K562 (cell line): Measurements from ENCODE around the gene ELOVL1. TPM values are rescaled to one million over a fixed set of nuclear protein-coding genes. Genes with fewer than 3 reads are reported as not detected.

Source experiments
- BHLHE40 ChIP-seq: IDR thresholded peaks from 2 replicates; pipeline ENCODE4 v1.6.1; 2011; ENCODE audit warnings: low read length, improper control_type of control experiment
- EP300 ChIP-seq: IDR thresholded peaks from 2 replicates; pipeline ENCODE4 v1.6.1; 2012; ENCODE audit warnings: low read length, improper control_type of control experiment
- GATAD2B ChIP-seq: fragments of 450-650 bp; IDR thresholded peaks from 2 replicates; pipeline ENCODE4 v1.6.1; 2017; ENCODE audit warnings: mild to moderate bottlenecking, borderline replicate concordance
- GTF2A2 ChIP-seq: IDR thresholded peaks from 2 replicates; pipeline ENCODE4 v1.6.1; 2016; ENCODE audit warnings: mild to moderate bottlenecking, missing genetic modification characterization, missing compliant biosample characterization
- JUN ChIP-seq, 2 experiments: sonication (generic) in 1 of 2; formaldehyde crosslinking in 1 of 2; IDR thresholded peaks; 2 replicates each; pipeline versions ENCODE4 v1.6.1 to v1.8.0; 2012 to 2022; ENCODE audit warnings: borderline replicate concordance in 2 of 2, mild to moderate bottlenecking in 2 of 2, improper control_type of control experiment in 1 of 2, low read depth in 1 of 2, low read length in 1 of 2, missing genetic modification reagents in 1 of 2
- KLF16 ChIP-seq: IDR thresholded peaks from 2 replicates; pipeline ENCODE4 v1.6.1; 2016; ENCODE audit warnings: antibody characterized with exemption
- MCM2 ChIP-seq: fragments of 450-650 bp; IDR thresholded peaks from 2 replicates; pipeline ENCODE4 v1.6.1; 2017; ENCODE audit warnings: low read depth, mild to moderate bottlenecking
- MLLT1 ChIP-seq, 2 experiments: fragments of 450-650 bp; IDR thresholded peaks; 2 replicates each; pipeline ENCODE4 v1.6.1; 2016
- NFXL1 ChIP-seq: fragments of 450-650 bp; formaldehyde crosslinking; IDR thresholded peaks from 2 replicates; pipeline ENCODE4 v1.4.0; 2021; ENCODE audit warnings: mild to moderate bottlenecking
- PHF20 ChIP-seq: fragments of 450-650 bp; IDR thresholded peaks from 2 replicates; pipeline ENCODE4 v1.6.1; 2018; ENCODE audit not compliant: partially characterized antibody
- RBM17 ChIP-seq: fragments of 200-400 bp; formaldehyde crosslinking; IDR thresholded peaks from 2 replicates; pipeline ENCODE4 v1.6.1; 2017; ENCODE audit warnings: low read depth, mild to moderate bottlenecking, low read length, borderline replicate concordance
- RBM34 ChIP-seq: fragments of 200-400 bp; formaldehyde crosslinking; IDR thresholded peaks from 2 replicates; pipeline ENCODE4 v1.6.1; 2018; ENCODE audit warnings: low read length, borderline replicate concordance; ENCODE audit not compliant: insufficient read depth
- RFX5 ChIP-seq: IDR thresholded peaks from 2 replicates; pipeline ENCODE4 v1.6.1; 2011; ENCODE audit warnings: low read depth, mild to moderate bottlenecking, improper control_type of control experiment, low read length
- SAFB ChIP-seq: fragments of 200-400 bp; formaldehyde crosslinking; IDR thresholded peaks from 2 replicates; pipeline ENCODE4 v1.6.1; 2017; ENCODE audit warnings: low read depth, low read length, borderline replicate concordance
- STAT5B ChIP-seq: fragments of 250-450 bp; sonication (Bioruptor Pico); IDR thresholded peaks from 2 replicates; pipeline ENCODE4 v1.8.0; 2021; ENCODE audit warnings: mild to moderate bottlenecking, inconsistent platforms
- TEAD1 ChIP-seq, 2 experiments: fragments of 450-650 bp in 1 of 2; sonication (generic) in 1 of 2; formaldehyde crosslinking; IDR thresholded peaks; 2 replicates each; pipeline versions ENCODE4 v1.4.0 to v1.8.0; 2020 to 2022; ENCODE audit warnings: mild to moderate bottlenecking in 2 of 2, missing genetic modification reagents in 1 of 2
- TFAM ChIP-seq: fragments of 250-450 bp; sonication (Bioruptor Pico); conservative IDR thresholded peaks from 2 replicates; pipeline ENCODE4 v1.5.0; 2021; ENCODE audit warnings: mild to moderate bottlenecking, moderate library complexity
- TRIM24 ChIP-seq, 2 experiments: fragments of 450-650 bp; IDR thresholded peaks; 2 replicates each; pipeline ENCODE4 v1.6.1; 2016
- ZNF239 ChIP-seq: fragments of 250-450 bp; sonication (Bioruptor Pico); IDR thresholded peaks from 2 replicates; pipeline ENCODE4 v1.4.0; 2020; ENCODE audit warnings: mild to moderate bottlenecking
- ZNF311 ChIP-seq: fragments of 250-450 bp; sonication (Bioruptor Pico); IDR thresholded peaks from 2 replicates; pipeline ENCODE4 v1.4.0; 2020; ENCODE audit warnings: mild to moderate bottlenecking, moderate library complexity
- ZNF75A ChIP-seq: fragments of 450-650 bp; formaldehyde crosslinking; IDR thresholded peaks from 2 replicates; pipeline ENCODE4 v1.4.0; 2020; ENCODE audit warnings: mild to moderate bottlenecking
- ZNF780A ChIP-seq: fragments of 250-450 bp; sonication (Bioruptor Pico); IDR thresholded peaks from 2 replicates; pipeline ENCODE4 v1.5.0; 2021; ENCODE audit warnings: mild to moderate bottlenecking
- polyA plus RNA-seq, 8 experiments: library from polyadenylated mRNA; depleted of rRNA in 4 of 8; stranded (reverse) in 5 of 8; unstranded in 3 of 8; fragments of >200 nt; fragmentation: Nextera tagmentation in 2 of 8; fragmentation: Illumina TruSeq in 1 of 8; extraction: Ambion mirVana in 2 of 8; extraction: Trizol in 1 of 8; gene quantifications; 2 replicates each; pipeline versions ENCODE4 v1.2.1 to v1.2.3, GENCODE V29; 2011 to 2014; ENCODE audit warnings: inconsistent platforms in 1 of 8, missing spikeins in 1 of 8
- total RNA-seq, 7 experiments: library from RNA; depleted of rRNA in 6 of 7; stranded (reverse); fragments of >200 nt in 6 of 7; fragmentation: Illumina TruSeq in 2 of 7; extraction: Trizol in 2 of 7; gene quantifications; 2 replicates each; pipeline versions ENCODE4 v1.2.1 to v1.2.3, GENCODE V29; 2011 to 2021; ENCODE audit warnings: low replicate concordance in 1 of 7
- TF ChIP-seq, protein P1 (sequence below): fragments of 250-450 bp; sonication (Bioruptor Pico); IDR thresholded peaks from 2 replicates; pipeline ENCODE4 v1.4.0; 2020; ENCODE audit warnings: mild to moderate bottlenecking, moderate library complexity
- TF ChIP-seq, protein P2 (sequence below): fragments of 250-450 bp; sonication (Bioruptor Pico); IDR thresholded peaks from 2 replicates; pipeline ENCODE4 v1.4.0; 2020; ENCODE audit warnings: mild to moderate bottlenecking, moderate library complexity

ELOVL1 gene
- total and polyA plus RNA-seq, 9 of the 15 experiments (the other 6 are each of a cell fraction or from before 2014, with no cell fraction given) = 51.0 to 157 (median 70.3) TPM

DNA sequence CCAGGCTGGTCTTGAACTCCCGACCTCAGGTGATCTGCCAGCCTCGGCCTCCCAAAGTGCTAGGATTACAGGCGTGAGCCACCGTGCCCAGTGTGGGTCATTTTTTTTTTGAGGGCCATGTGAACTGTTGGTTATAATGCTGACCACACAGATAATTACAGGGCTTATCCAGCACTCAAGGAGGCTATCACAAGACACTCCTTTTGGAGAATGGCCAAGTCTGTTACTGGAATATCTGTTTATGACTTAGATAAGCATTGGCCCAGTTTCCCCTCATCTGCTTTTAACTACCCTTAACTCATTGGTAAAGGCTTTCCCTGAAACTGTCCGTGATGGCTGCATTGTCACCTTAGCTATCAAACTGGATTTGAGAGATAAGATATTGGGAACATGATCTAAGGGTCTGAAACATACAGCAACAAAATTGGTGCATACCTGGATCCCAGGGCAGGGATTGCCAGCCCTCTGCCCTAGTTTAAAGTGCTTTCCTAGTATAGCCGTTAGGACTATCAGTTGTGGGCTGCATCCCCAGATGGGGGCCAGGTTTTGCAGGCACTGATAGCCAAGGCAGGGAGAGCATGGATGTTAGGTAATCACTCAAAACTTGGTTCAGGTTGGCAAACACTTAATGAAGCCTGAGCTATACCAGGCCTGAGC is 37.5 kb upstream of the ELOVL1 start (continued):
- TF ChIP-seq, protein P1, sequence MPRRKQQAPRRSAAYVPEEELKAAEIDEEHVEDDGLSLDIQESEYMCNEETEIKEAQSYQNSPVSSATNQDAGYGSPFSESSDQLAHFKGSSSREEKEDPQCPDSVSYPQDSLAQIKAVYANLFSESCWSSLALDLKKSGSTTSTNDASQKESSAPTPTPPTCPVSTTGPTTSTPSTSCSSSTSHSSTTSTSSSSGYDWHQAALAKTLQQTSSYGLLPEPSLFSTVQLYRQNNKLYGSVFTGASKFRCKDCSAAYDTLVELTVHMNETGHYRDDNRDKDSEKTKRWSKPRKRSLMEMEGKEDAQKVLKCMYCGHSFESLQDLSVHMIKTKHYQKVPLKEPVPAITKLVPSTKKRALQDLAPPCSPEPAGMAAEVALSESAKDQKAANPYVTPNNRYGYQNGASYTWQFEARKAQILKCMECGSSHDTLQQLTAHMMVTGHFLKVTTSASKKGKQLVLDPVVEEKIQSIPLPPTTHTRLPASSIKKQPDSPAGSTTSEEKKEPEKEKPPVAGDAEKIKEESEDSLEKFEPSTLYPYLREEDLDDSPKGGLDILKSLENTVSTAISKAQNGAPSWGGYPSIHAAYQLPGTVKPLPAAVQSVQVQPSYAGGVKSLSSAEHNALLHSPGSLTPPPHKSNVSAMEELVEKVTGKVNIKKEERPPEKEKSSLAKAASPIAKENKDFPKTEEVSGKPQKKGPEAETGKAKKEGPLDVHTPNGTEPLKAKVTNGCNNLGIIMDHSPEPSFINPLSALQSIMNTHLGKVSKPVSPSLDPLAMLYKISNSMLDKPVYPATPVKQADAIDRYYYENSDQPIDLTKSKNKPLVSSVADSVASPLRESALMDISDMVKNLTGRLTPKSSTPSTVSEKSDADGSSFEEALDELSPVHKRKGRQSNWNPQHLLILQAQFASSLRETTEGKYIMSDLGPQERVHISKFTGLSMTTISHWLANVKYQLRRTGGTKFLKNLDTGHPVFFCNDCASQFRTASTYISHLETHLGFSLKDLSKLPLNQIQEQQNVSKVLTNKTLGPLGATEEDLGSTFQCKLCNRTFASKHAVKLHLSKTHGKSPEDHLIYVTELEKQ (CRISPR knock-in tag) = no peak
- TF ChIP-seq TEAD1 (CRISPR knock-in tag; IDR thresholded peaks at IDR 0.05) = peak in 1 of 2 experiments; percentile 38; a peak in 2 of 4 replicates
- TF ChIP-seq RFX5 = no peak
- no peak for TF ChIP-seq ZNF75A (CRISPR knock-in tag)
- TF ChIP-seq GATAD2B = peak; percentile 61; the same call in 1 of the 2 replicates
- no peak for TF ChIP-seq RBM17
- no peak for TF ChIP-seq PHF20
- peak in 1 of 2 experiments; percentile 77; a peak in 1 of 4 replicates for TF ChIP-seq TRIM24 (IDR thresholded peaks at IDR 0.05)
- TF ChIP-seq ZNF239 = no peak
- TF ChIP-seq TFAM (CRISPR knock-in tag) = no peak
- peak; percentile 90 for TF ChIP-seq EP300
- TF ChIP-seq NFXL1 (CRISPR knock-in tag) = no peak
- TF ChIP-seq GTF2A2 (tag) = no peak
- TF ChIP-seq KLF16 = peak; percentile 85
- no peak for TF ChIP-seq ZNF311 (CRISPR knock-in tag)
- no peak for TF ChIP-seq SAFB
- no peak; the same call in 1 of the 2 replicates for TF ChIP-seq JUN (IDR thresholded peaks at IDR 0.05; ENCODE audit: borderline replicate concordance, low read depth, low read length)
- no peak for TF ChIP-seq JUN (CRISPR knock-in tag; IDR thresholded peaks at IDR 0.05; ENCODE audit: borderline replicate concordance)
- no peak for TF ChIP-seq ZNF780A (CRISPR knock-in tag)
- TF ChIP-seq, protein P2, sequence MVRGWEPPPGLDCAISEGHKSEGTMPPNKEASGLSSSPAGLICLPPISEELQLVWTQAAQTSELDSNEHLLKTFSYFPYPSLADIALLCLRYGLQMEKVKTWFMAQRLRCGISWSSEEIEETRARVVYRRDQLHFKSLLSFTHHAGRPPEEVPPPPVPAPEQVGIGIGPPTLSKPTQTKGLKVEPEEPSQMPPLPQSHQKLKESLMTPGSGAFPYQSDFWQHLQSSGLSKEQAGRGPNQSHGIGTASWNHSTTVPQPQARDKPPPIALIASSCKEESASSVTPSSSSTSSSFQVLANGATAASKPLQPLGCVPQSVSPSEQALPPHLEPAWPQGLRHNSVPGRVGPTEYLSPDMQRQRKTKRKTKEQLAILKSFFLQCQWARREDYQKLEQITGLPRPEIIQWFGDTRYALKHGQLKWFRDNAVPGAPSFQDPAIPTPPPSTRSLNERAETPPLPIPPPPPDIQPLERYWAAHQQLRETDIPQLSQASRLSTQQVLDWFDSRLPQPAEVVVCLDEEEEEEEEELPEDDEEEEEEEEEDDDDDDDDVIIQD (CRISPR knock-in tag) = no peak
- TF ChIP-seq MLLT1 (IDR thresholded peaks at IDR 0.05) = peak in 1 of 2 experiments; percentile 86; a peak in 2 of 4 replicates
- TF ChIP-seq RBM34 = no peak
- TF ChIP-seq MCM2 = no peak
- no peak for TF ChIP-seq STAT5B (CRISPR knock-in tag)
- TF ChIP-seq BHLHE40 = peak; percentile 62; the same call in 1 of the 2 replicates
